Activated naive CD8-positive, alpha-beta T cell treated with anti-CD3 and anti-CD28 coated beads, Interleukin-2, amount 10 ng/mL, durations not matched to agents 7 days and 5 days (primary cell): ENCODE results near the gene PTGDR. TPM values are rescaled to one million over a fixed set of nuclear protein-coding genes. Genes with fewer than 3 reads are reported as not detected.

Experiments used
- ATAC-seq: fragments of 150-1000 bp; cut with Tn5 transposase; one replicate; pipeline ENCODE4 v1.10.0; 2021; ENCODE audit warnings: low read depth, moderate library complexity
- POLR2A ChIA-PET: fragments of 350-600 bp; sonication (Branson Sonifier 250); formaldehyde crosslinking; loops from one replicate; lab custom pipeline; 2021; ENCODE audit warnings: antibody characterized with exemption; lab: Charles Lee
- DNase-seq: peaks from one replicate; pipeline ENCODE4 v3.0.0; 2021
- H3K27ac Mint-ChIP-seq: one replicate; pipeline ENCODE4 v1.8.0; 2022; ENCODE audit warnings: mild to moderate bottlenecking, mixed read lengths
- H3K27me3 Mint-ChIP-seq: one replicate; pipeline ENCODE4 v1.8.0; 2022; ENCODE audit warnings: mild to moderate bottlenecking, moderate library complexity, mixed read lengths
- H3K36me3 Mint-ChIP-seq: one replicate; pipeline ENCODE4 v1.8.0; 2021; ENCODE audit warnings: mild to moderate bottlenecking, mixed read lengths
- H3K4me1 Mint-ChIP-seq: one replicate; pipeline ENCODE4 v1.8.0; 2021; ENCODE audit warnings: mixed read lengths
- H3K4me3 Mint-ChIP-seq: one replicate; pipeline ENCODE4 v1.8.0; 2022; ENCODE audit warnings: mild to moderate bottlenecking, moderate library complexity, mixed read lengths
- H3K9me3 Mint-ChIP-seq: one replicate; pipeline ENCODE4 v1.8.0; 2021; ENCODE audit warnings: mixed read lengths
- total RNA-seq, 2 experiments: library from RNA; stranded (reverse); gene quantifications; one replicate each; pipeline ENCODE4 v1.2.3, GENCODE V29; 2021

PTGDR gene
- total RNA-seq, 2 experiments from 2014 or later: 2.6 to 3.1 TPM

GRCh38 chr14:52325126-52325525 lies 57.6 kb downstream of the PTGDR start:
- H3K36me3 Mint-ChIP-seq: peaks cover 79% of the 10 kb centered on the region
- DNase-seq (no peak), ATAC-seq (peak; percentile 93)
- peak overlapping the region; percentile 71 for H3K27ac Mint-ChIP-seq
- peak overlapping the region; percentile 78 for H3K4me3 Mint-ChIP-seq
- POLR2A ChIA-PET: interaction anchor here (1.0 to 4.1 kb wide), 7 partner anchors 7 to 81 kb away, joined by 3 to 45 read pairs (median 5); partner anchors contain the start of gene PTGER2
- peaks cover 10% of the 10 kb centered on the region for H3K9me3 Mint-ChIP-seq
- peaks cover 75% of the 10 kb centered on the region for H3K4me1 Mint-ChIP-seq
- no peaks in the 10 kb centered on the region for H3K27me3 Mint-ChIP-seq

- ATAC-seq (no peak), DNase-seq (no peak)
- H3K27ac Mint-ChIP-seq: peak overlapping the region; percentile 71
- H3K4me1 Mint-ChIP-seq: peaks cover 73% of the 10 kb centered on the region
- H3K27me3 Mint-ChIP-seq: no peaks in the 10 kb centered on the region
- peaks cover 10% of the 10 kb centered on the region for H3K9me3 Mint-ChIP-seq
- H3K36me3 Mint-ChIP-seq: peaks cover 79% of the 10 kb centered on the region
- H3K4me3 Mint-ChIP-seq: peak overlapping the region; percentile 78
- POLR2A ChIA-PET: interaction anchor here (1.0 to 4.1 kb wide), 8 partner anchors 8 to 80 kb away, joined by 3 to 45 read pairs (median 4); partner anchors contain the start of gene PTGER2
Observed at GRCh38 chr14:52325630-52326029, 58.1 kb downstream of the PTGDR start.

Other genes with a start within 250 kb of the PTGDR start
- under 1 TPM; 0.20 to 0.36 TPM for gene NID2, start 198.6 kb upstream of the PTGDR start, total RNA-seq
- 100 to 1,000 TPM; 115 to 119 TPM for gene PTGER2, start 46.6 kb downstream of the PTGDR start, total RNA-seq